ENCODE results near the gene CUZD1.

DNA sequence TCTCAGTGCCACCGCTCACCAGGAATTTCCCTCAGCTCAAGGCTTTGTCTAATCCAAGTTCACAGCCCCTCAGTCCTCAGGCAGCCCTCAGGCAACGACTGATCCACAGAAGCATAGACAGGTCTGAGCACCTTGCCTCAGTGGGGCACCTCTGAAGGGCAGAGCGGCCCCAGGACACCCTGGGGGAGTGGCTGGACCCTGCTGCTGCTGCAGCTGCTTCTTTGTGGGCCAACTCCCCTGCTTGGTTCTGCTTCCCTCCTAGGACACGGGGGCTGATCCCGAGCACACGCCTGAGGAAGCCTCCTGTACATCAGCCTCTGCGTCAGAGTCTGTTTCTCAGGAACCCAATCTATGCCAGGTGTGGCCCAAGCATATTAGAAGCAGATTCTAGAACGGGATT is 16.2 kb downstream of the CUZD1 start:
- TF ChIP-seq, protein P1, sequence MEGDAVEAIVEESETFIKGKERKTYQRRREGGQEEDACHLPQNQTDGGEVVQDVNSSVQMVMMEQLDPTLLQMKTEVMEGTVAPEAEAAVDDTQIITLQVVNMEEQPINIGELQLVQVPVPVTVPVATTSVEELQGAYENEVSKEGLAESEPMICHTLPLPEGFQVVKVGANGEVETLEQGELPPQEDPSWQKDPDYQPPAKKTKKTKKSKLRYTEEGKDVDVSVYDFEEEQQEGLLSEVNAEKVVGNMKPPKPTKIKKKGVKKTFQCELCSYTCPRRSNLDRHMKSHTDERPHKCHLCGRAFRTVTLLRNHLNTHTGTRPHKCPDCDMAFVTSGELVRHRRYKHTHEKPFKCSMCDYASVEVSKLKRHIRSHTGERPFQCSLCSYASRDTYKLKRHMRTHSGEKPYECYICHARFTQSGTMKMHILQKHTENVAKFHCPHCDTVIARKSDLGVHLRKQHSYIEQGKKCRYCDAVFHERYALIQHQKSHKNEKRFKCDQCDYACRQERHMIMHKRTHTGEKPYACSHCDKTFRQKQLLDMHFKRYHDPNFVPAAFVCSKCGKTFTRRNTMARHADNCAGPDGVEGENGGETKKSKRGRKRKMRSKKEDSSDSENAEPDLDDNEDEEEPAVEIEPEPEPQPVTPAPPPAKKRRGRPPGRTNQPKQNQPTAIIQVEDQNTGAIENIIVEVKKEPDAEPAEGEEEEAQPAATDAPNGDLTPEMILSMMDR (IDR thresholded peaks at IDR 0.05), result no peak
- TF ChIP-seq POLR2AphosphoS5 (IDR thresholded peaks at IDR 0.05) (no peak), POLR2A (IDR thresholded peaks at IDR 0.05) (no peak)
